SIG-M5 treated with dmso at 0.1 percent for 504 hours (cell line): ENCODE data around the gene NRG3.
A peak's percentile ranks its signal among the peaks of the same experiment; 100 is the strongest.

ENCODE experiments used
- DNase-seq: peaks from one replicate; lab custom pipeline; 2025; ENCODE audit not compliant: unreplicated experiment; lab: John Stamatoyannopoulos, UW

Gene NRG3

DNA sequence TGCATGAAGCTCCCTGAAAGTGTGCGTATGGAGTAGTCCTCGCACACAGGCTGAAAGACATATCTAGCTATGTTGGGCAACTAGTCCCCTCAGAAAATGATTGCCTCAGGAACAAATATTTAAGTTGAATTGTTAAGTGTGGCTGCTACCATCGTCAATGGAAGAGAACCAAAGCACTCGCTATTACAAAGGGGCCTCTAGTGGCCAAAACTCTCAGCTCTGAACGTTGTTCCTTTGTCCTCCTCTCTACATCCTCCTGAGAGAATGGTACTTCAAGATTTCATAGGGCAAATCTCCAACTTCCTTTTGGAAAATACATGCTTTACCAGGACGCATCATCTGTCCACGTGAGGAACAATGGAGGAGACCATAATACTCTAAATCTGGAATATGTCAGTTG is 209.9 kb downstream of the NRG3 start:
- DNase-seq: peak; percentile 1

DNA sequence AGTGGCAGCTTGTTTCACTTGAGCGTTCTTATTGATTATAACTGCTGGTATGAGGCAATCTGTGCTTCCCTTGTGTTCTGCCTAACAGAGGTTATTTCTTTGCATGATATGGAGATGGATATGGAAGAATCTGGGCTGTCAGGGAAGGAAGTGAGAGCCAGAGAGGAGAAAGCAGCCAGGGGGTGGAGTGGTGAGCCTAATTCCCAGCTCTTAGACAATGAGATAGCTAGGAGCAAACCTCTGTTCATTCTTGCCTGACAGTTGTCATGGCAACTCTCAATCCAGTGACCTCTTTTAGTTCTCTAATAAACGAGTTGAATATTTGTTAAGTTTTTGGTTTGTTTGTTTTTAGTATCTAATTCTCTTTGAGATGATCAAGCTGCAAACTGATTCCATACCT is 214.3 kb downstream of the NRG3 start:
- DNase-seq: no peak

DNA sequence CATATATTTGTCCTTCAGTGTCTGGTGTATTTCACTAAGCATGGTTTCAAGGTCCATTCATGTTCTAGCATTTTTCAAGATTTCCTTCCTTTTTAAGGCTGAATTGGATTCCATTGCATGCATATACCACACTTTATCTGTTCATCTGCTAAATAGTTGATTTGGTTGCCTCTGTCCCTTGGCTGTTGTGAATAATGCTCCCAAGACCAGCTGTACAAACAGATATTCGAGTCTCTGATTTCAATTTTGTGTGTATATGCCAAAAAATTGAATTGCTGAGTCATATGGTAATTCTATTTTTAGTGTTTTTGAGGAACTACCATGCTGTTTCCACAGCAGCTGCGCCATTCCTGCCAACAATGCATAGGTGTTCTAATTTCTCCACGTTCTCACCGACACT is 216.4 kb downstream of the NRG3 start:
- DNase-seq: no peak

- no peak for DNase-seq
These were observed 217.1 kb downstream of the NRG3 start for GRCh38 chr10:82092111-82092510.

GRCh38 chr10:82124713-82125112 is 249.7 kb downstream of the NRG3 start:
- no peak for DNase-seq

GRCh38 chr10:82128527-82128926 is 253.5 kb downstream of the NRG3 start:
- no peak for DNase-seq

DNA sequence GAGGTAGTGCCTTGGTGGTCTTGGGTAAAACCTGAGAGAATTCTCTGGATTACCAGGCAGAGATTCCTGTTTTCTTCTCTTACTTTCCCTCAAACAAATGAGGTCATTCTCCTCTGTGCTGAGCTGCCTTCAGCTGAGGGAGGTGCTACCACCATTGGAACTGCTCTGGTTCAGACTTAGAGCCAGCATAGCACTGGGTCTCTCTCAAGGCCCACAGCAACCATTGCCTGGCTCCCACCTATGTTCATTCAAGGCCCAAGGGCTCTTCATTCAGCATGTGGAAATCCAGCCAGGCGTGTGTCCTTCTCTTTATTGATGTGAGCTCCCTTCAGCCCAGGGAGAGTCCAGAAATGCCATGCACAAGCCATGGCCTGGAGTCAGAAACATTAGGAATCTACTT is 261.1 kb downstream of the NRG3 start:
- no peak for DNase-seq

DNA sequence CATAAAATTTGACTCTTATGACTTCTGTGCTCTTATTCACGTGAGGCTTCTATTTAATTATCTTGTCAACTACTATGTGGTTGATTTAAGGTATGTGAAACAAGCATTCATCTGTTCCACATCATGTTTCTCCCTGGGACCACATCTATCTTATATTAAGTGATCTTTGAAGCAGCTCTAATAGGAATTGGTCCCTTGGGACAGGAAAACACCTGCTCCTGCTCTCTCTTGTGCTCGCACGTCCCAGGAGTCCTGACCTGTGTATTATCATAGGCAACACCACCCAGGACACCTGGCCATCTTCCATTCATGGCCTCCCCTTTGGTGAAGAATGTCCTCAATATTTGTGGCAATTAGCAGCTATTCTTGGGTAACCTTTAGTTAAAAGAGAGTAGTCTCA is 269.2 kb downstream of the NRG3 start:
- no peak for DNase-seq

DNA sequence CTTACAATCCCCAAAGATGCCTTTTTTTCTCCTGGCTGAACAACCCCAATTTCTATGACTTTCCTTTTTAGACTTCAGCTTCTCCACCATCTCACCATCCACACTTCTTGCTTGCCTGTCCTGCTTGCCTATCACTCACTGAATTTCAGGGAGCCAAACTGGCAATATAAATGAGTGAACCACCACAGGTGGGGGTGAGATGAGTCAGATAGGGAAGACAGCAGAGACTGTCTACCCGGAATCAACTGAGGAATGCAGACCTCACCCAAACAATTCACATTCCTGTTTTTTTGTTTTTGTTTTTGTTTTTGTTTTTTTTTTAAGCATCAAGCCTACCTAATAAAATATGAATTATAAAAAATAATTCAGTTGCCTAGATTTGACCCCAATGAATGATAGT is 273.8 kb downstream of the NRG3 start:
- no peak for DNase-seq

GRCh38 chr10:82149674-82150073 is 274.7 kb downstream of the NRG3 start:
- no peak for DNase-seq

GRCh38 chr10:82150123-82150900 is 275.3 kb downstream of the NRG3 start:
- peak; percentile 0 for DNase-seq

- no peak for DNase-seq
These were observed 285.3 kb downstream of the NRG3 start for GRCh38 chr10:82160307-82160706.

- DNase-seq: no peak
These were observed 286.3 kb downstream of the NRG3 start for GRCh38 chr10:82161264-82161663.

GRCh38 chr10:82162549-82163195 is 287.7 kb downstream of the NRG3 start:
- no peak for DNase-seq

DNA sequence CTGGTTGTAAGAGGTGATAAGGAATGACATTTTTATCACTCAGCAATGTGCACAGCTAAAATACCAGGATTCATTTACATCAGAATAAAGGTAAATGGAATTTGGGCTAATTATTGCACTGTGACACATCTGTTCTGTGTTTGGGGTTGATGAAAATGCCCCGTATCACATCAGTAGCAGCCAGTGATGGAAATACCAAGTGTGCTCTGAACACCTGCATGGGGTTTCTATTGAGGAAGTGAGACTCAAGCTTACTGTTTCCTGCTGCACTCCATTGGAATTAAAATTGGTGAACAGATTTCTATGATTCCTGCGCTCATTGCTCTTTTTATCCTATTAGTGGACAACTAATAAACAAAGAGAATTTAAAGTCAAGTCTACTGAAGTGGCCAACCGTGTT is 296.9 kb downstream of the NRG3 start:
- DNase-seq: no peak

GRCh38 chr10:82176587-82176986 is 301.6 kb downstream of the NRG3 start:
- no peak for DNase-seq

- DNase-seq: no peak
These were observed 315.7 kb downstream of the NRG3 start for GRCh38 chr10:82190432-82191260.

GRCh38 chr10:82191653-82192052 is 316.7 kb downstream of the NRG3 start:
- DNase-seq: no peak

GRCh38 chr10:82192665-82193064 is 317.7 kb downstream of the NRG3 start:
- DNase-seq: no peak

DNA sequence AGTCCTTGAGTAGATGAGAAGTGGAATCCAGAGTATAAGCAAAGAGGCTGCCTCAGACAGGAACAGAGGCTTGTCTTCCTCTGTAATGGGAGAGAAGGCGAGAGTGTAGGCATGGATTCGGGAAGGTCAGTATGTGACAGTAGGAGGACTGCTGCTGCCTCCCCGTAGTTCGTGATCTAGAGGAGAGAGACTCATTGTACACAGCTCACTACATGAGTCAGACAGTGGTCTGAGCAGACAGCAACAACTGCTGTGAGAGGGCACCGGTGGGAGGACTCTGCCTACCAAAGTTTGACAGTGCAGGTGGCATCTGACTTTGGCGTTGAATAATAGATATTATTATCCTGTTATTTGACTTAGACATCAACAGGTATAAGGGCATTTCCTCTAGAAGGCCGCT is 319.4 kb downstream of the NRG3 start:
- DNase-seq: no peak

DNA sequence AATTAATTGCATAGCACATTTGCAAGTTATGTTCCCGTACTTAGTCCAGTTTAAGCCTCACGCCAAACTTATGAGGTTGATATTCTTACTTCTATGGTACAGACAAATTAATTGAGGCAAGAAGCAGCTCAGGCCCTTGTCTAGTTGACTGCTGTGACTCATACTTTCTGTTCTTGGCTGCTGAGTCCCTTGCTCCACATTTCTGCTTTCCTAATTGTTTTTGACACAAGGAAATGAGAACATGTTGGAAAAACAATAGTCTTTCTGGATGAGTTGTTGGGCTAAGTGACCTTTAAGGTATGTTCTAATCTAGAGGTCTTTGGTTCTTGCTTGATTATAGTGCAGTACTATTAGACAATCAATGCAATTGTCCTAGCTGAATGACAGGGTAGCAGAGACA is 331.8 kb downstream of the NRG3 start:
- DNase-seq: no peak

DNA sequence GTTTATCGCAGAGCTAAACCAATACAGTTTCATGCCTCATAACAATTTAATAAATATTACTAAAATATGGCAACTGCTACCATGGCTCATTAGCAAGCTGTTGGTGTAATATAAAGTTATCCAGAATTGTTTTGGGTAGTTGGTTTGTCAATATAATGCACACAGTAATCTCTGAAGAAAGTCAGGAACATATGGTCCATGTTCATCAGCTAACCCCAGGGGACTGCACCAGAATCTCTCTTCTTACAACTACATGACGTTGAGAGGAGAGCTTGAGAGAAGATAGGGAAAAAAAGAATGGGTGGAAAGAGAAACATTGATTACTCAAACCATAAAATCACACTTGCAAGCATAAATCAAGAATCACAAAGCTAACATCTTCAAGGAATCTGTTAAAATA is 333.7 kb downstream of the NRG3 start:
- DNase-seq: no peak
